ENCODE measurements around the gene SPAG6. TPM values are rescaled to one million over a fixed set of nuclear protein-coding genes. Genes with fewer than 3 reads are reported as not detected.
A peak's percentile ranks its signal among the peaks of the same experiment; 100 is the strongest.
"Not testable (repeated sequence)": the region's sequence is repeated elsewhere in the genome, so short reads cannot be mapped to it uniquely, and the experiment has no call there.

The SPAG6 gene
- total RNA-seq, 2 donors from 2014 or later = not detected

DNA sequence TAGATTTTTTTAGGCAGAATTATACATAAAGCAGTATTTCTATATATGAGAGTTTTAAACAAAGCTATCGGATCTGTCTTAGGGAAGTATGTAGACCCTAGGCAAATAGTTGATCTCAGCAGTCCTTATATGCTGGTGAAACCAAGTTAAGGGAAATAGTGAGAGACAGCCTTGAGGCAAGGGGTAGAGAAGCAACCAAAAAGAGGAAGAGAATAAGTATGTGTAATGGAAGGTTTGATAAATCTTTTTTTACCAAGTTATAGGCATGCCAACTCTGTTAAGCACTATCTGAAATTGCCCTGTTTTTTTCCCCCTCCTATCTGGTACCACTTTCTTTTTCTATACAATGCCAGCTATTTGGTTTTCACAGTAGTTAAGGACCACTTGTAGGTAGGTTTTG, 19.9 kb downstream of the SPAG6 start:
- no peak for DNase-seq
- intact Hi-C loops (cut with DNase I) = no loop called here
- ATAC-seq = peak in 1 of 2 donors; percentile 65

- intact Hi-C loops (cut with DNase I) = no loop called here
Measured at GRCh38 chr10:22365644-22366434, 20.5 kb downstream of the SPAG6 start.

GRCh38 chr10:22366435-22366703, 21.1 kb downstream of the SPAG6 start:
- no peak for DNase-seq
- ATAC-seq = no peak
- intact Hi-C loops (cut with DNase I) = no loop called here

More at GRCh38 chr10:22365644-22366434, 20.5 kb downstream of the SPAG6 start:
- ATAC-seq (no peak), DNase-seq (no peak)

GRCh38 chr10:22366771-22367170, 21.5 kb downstream of the SPAG6 start:
- no peak for DNase-seq
- intact Hi-C loops (cut with DNase I) = no loop called here

GRCh38 chr10:22367471-22367870, 22.2 kb downstream of the SPAG6 start:
- ATAC-seq (no peak), DNase-seq (no peak)
- intact Hi-C loops (cut with DNase I) = no loop called here

More at GRCh38 chr10:22366771-22367170, 21.5 kb downstream of the SPAG6 start:
- no peak for ATAC-seq

DNA sequence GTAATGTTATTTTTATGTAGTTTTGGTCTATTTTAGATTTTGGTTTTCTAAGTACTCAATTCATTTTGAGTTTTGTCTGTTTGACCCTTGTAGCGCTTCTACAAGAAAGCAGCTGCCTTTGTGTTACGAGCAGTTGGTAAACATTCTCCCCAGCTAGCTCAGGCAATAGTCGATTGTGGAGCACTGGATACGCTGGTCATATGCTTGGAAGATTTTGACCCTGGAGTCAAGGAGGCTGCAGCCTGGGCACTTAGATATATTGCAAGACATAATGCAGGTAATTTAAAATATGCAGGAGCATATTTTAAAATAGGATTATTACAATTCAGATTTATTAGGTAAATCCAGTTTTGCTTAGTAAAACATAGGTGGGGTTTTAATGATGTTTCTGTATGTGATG, 23.1 kb downstream of the SPAG6 start:
- intact Hi-C loops (cut with DNase I) = no loop called here
- DNase-seq (no peak), ATAC-seq (no peak)

GRCh38 chr10:22368981-22369380, 23.7 kb downstream of the SPAG6 start:
- DNase-seq (no peak), ATAC-seq (no peak)
- intact Hi-C loops (cut with DNase I) = no loop called here

DNA sequence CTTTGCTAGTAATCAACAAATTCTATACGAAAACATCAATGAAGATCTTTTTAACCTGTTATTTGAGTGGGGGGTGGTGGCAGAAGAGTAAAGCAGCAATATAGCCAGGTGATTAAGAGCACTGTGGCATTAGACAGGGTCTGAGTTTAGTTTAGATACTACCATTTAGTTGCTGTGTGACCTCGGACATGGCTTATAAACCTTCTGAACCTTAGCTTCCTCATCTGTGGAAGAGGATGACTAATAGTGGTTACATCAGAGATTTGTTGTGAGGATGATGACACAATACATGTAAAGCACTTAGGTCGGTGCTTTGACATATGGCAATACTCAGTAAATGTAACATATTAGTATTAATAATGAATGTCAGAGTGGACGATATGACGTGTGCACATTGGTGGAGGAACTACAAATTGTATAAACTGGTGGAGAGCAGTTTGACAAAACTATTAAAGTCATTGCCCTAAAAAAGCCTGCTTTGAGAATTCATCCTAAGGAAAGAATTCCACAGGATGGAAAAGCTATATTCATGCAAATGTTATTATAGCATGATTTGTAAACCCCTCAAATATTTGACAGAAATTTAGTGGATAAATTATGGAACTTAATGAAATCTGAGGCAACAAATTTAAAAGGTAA, 24.3 kb downstream of the SPAG6 start:
- intact Hi-C loops (cut with DNase I) = no loop called here
- DNase-seq (no peak), ATAC-seq (peak in 1 of 2 donors; percentile 41)

DNA sequence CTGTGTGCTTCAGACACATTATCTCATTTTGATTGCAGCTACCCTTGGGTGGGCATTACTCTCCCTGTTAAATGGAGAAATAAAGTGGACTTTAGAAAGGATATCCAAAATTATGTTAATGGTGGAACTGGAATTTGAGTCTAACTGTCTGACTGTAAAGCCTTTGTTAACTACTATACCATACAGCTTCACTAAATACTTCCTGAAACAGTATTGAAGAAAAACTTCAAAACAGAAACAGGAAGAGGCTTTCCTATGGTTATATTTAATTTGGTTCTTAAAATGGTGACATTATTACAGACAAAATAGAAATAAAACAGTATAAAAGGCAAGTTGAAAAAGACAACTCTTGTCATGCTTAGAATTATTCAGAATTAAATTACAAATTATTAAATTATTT, 25.0 kb downstream of the SPAG6 start:
- intact Hi-C loops (cut with DNase I) = no loop called here
- ATAC-seq (no peak), DNase-seq (no peak)

DNA sequence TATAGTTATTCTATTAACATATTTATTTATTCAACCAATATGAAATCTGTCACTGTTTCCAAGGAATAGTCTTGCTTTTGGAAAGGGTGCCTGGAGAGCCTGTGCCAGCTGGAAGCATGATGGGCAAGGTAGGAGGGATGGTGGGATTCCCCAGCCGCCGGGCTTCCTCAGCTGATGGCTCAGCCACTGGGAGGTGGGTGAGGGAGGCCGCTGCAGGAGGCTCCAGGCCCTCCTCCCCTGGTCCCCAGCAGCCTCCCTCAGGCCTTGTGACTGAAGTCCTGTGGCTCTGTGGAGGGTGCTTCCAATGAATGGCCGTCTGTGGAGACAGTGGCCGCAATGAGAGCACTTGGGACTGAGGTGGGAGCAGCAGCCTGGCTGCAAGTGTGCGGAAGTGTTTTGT, 27.0 kb downstream of the SPAG6 start:
- ATAC-seq (no peak), DNase-seq (no peak)
- intact Hi-C loops (cut with DNase I) = no loop called here

DNA sequence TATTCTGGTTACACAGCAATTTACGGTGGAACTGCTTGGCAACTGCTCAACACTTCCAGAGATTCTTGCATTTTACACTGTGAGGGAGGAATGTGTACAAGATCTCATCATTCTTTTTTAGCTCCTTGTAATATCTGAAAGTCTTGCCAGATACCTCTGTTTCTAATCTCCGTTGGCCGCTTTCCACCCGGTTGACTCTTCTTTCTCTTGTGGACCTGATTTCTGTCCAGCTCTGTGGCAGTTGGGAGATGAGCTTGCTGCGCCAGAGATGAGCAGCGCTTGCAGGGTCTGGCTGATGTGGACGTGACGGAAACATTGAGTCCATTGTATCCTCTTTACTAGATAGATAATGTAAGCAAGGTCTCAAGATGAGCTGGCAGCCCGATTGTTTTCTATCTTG, 27.6 kb downstream of the SPAG6 start:
- intact Hi-C loops (cut with DNase I) = no loop called here
- ATAC-seq = peak in 1 of 2 donors; percentile 72
- DNase-seq = peak; percentile 20

- no peak for ATAC-seq
Measured at GRCh38 chr10:22374489-22375126, 29.3 kb downstream of the SPAG6 start.

GRCh38 chr10:22379059-22379458, 33.8 kb downstream of the SPAG6 start:
- intact Hi-C loops (cut with DNase I) = no loop called here
- no peak for ATAC-seq
- no peak for DNase-seq

More at GRCh38 chr10:22374489-22375126, 29.3 kb downstream of the SPAG6 start:
- intact Hi-C loops (cut with DNase I) = no loop called here
- DNase-seq = no peak

DNA sequence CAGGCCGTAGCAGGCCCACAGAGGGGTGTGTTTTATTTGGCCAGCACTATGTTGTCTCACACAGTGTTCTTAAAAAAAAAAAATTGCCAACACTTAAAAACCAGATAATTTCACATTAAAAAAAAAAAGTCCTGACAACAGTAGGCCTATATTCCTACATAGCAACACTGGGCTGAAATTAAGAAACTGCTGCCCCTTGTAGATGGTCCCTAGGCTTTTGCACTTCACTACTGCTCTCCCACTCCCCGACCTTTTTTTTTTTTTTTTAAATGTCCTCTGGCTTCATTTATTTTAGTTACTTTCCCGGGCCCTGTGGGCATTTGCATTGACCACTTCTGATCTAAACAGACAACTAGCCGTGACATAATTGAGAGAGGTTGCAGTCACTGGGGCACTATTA, 36.0 kb downstream of the SPAG6 start:
- DNase-seq (no peak), ATAC-seq (no peak)
- intact Hi-C loops (cut with DNase I) = no loop called here

DNA sequence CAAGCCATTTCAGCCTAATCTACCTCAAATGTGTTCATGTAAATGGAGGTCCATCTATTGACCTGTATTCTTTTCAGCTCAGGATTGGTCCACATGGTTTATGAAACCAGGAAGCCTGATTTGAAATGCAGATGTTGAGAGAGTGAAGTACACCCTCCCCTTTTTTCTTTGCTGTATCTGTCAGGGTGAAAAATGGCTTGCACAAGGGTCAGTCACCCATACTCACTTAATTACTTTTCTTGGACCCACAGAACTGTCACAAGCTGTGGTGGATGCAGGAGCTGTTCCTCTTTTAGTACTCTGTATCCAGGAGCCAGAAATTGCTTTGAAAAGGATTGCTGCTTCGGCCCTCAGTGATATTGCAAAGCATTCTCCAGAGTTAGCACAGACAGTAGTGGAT, 41.2 kb downstream of the SPAG6 start:
- no peak for DNase-seq
- intact Hi-C loops (cut with DNase I) = no loop called here
- ATAC-seq = no peak

GRCh38 chr10:22389856-22390589, 44.7 kb downstream of the SPAG6 start:
- ATAC-seq (no peak), DNase-seq (no peak)
- intact Hi-C loops (cut with DNase I) = no loop called here

DNA sequence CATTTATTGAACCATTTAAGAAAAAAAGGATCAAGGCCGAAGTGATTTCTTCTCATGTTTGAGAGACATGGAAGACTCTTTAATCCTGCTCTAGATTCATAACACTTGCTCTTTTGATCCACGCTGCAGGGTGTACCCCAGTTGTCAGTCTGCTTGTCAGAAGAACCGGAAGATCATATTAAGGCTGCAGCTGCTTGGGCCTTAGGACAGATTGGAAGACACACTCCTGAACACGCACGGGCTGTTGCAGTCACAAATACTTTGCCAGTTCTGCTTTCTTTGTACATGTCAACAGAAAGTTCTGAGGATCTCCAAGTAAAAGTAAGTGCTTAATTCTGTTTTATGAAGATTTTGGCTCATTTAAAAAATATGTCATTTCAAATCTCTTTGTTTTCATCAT, 46.3 kb downstream of the SPAG6 start:
- intact Hi-C loops (cut with DNase I) = no loop called here
- DNase-seq = no peak
- ATAC-seq = no peak

- ATAC-seq; intact Hi-C loops (cut with DNase I); DNase-seq: not testable (repeated sequence)
Measured at GRCh38 chr10:22396195-22396594, 50.9 kb downstream of the SPAG6 start.

- intact Hi-C loops (cut with DNase I); DNase-seq; ATAC-seq: not testable (repeated sequence)
Measured at GRCh38 chr10:22406916-22407315, 61.6 kb downstream of the SPAG6 start.

- ATAC-seq (no peak), DNase-seq (no peak)
- intact Hi-C loops (cut with DNase I) = no loop called here
Measured at GRCh38 chr10:22410394-22410793, 65.1 kb downstream of the SPAG6 start.
